Ramos (cell line): ENCODE results near the gene TICAM2.
"Not testable (repeated sequence)": the region's sequence is repeated elsewhere in the genome, so short reads cannot be mapped to it uniquely, and the experiment has no call there.

Experiments used
- in situ Hi-C: fragments of 300-500 bp; cut with MboI; formaldehyde crosslinking; loops from one replicate; pipeline ENCODE4 v1.14.3; 2022; ENCODE audit warnings: low sequenced_read_pairs; ENCODE audit not compliant: unreplicated experiment

TICAM2 gene

GRCh38 chr5:115601701-115602590 is at the start of gene TICAM2:
Gene TICAM2, minus strand, starts transcription at chr5:115602479. Its CDS starts 21,223 bp downstream, at chr5:115581256.
- in situ Hi-C loops = no loop called here

GRCh38 chr5:115649541-115649940 is 47.3 kb upstream of the TICAM2 start:
- in situ Hi-C loops = no loop called here

GRCh38 chr5:115648056-115648455 is 45.8 kb upstream of the TICAM2 start:
- in situ Hi-C loops = no loop called here

- in situ Hi-C loops = not testable (repeated sequence)
These were observed 43.1 kb upstream of the TICAM2 start for GRCh38 chr5:115645386-115645785.

- in situ Hi-C loops = no loop called here
These were observed 41.8 kb upstream of the TICAM2 start for GRCh38 chr5:115644046-115644445.

GRCh38 chr5:115641948-115642347 is 39.7 kb upstream of the TICAM2 start:
- in situ Hi-C loops = no loop called here

- in situ Hi-C loops = no loop called here
These were observed 38.0 kb upstream of the TICAM2 start for GRCh38 chr5:115640274-115640673.

- in situ Hi-C loops = no loop called here
These were observed 37.1 kb upstream of the TICAM2 start for GRCh38 chr5:115639377-115639776.

- in situ Hi-C loops = no loop called here
These were observed 35.2 kb upstream of the TICAM2 start for GRCh38 chr5:115637507-115637906.

- in situ Hi-C loops = no loop called here
These were observed 33.7 kb upstream of the TICAM2 start for GRCh38 chr5:115636008-115636407.

GRCh38 chr5:115634343-115635132 is 32.3 kb upstream of the TICAM2 start:
- in situ Hi-C loops = no loop called here

GRCh38 chr5:115629903-115630302 is 27.6 kb upstream of the TICAM2 start:
- in situ Hi-C loops = loop anchor here (5.0 kb wide), 1 partner anchor 442 kb away; no protein-coding TSS in a partner anchor

- in situ Hi-C loops = loop anchor here (5.0 kb wide), 1 partner anchor 445 kb away; no protein-coding TSS in a partner anchor
These were observed 25.1 kb upstream of the TICAM2 start for GRCh38 chr5:115627295-115627865.

- in situ Hi-C loops = loop anchor here (5.0 kb wide), 1 partner anchor 446 kb away; no protein-coding TSS in a partner anchor
These were observed 24.2 kb upstream of the TICAM2 start for GRCh38 chr5:115626445-115626823.

- in situ Hi-C loops = loop anchor here (5.0 kb wide), 1 partner anchor 446 kb away; no protein-coding TSS in a partner anchor
These were observed 23.5 kb upstream of the TICAM2 start, which contains the start of gene TMED7 for GRCh38 chr5:115625579-115626444. Gene TMED7, minus strand, starts transcription at chr5:115626036. Its CDS starts 244 bp downstream, at chr5:115625792.

GRCh38 chr5:115624994-115625393 is 22.7 kb upstream of the TICAM2 start:
- in situ Hi-C loops = loop anchor here (5.0 kb wide), 1 partner anchor 447 kb away; no protein-coding TSS in a partner anchor

- in situ Hi-C loops = no loop called here
These were observed 21.4 kb upstream of the TICAM2 start for GRCh38 chr5:115623658-115624057.

GRCh38 chr5:115621365-115621900 is 19.2 kb upstream of the TICAM2 start:
- in situ Hi-C loops = no loop called here

GRCh38 chr5:115616892-115617291 is 14.6 kb upstream of the TICAM2 start:
- in situ Hi-C loops = no loop called here
